Measurements from ENCODE around the gene PAK5. TPM values are rescaled to one million over a fixed set of nuclear protein-coding genes. Genes with fewer than 3 reads are reported as not detected.

PAK5 gene
- total RNA-seq, 4 donors from 2014 or later = not detected

DNA sequence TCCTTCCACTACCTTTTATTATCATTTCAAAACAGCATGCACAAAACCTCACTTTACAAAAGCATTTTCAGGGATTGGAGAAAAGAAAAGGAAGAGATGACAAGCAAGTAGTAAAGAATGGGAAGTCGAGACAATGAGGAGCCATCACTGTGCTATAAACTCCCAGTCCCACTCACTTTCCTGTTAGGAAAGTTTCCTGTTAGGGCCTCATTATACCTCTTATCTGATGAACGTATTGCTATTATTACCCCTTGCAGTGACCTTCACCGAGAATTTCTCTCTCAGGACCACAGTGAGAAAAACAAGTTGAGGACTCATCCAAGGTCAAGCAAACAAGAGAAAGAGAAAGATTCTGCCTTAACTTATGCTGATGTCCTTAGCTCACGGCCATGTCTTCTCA lies 295.7 kb downstream of the PAK5 start:
- TF ChIP-seq, protein P1, sequence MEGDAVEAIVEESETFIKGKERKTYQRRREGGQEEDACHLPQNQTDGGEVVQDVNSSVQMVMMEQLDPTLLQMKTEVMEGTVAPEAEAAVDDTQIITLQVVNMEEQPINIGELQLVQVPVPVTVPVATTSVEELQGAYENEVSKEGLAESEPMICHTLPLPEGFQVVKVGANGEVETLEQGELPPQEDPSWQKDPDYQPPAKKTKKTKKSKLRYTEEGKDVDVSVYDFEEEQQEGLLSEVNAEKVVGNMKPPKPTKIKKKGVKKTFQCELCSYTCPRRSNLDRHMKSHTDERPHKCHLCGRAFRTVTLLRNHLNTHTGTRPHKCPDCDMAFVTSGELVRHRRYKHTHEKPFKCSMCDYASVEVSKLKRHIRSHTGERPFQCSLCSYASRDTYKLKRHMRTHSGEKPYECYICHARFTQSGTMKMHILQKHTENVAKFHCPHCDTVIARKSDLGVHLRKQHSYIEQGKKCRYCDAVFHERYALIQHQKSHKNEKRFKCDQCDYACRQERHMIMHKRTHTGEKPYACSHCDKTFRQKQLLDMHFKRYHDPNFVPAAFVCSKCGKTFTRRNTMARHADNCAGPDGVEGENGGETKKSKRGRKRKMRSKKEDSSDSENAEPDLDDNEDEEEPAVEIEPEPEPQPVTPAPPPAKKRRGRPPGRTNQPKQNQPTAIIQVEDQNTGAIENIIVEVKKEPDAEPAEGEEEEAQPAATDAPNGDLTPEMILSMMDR (IDR thresholded peaks at IDR 0.05) = no peak
- no peak for TF ChIP-seq POLR2A (IDR thresholded peaks at IDR 0.05)
- no peak for TF ChIP-seq POLR2AphosphoS5 (IDR thresholded peaks at IDR 0.05)
- no peak for TF ChIP-seq EP300 (IDR thresholded peaks at IDR 0.05; ENCODE audit: low read depth)
- Histone ChIP-seq H3K4me1 (no peaks in the 10 kb centered on the region), H3K36me3 (no peaks in the 10 kb centered on the region), H3K9me3 (no peaks in the 10 kb centered on the region), H3K4me3 (no peak overlapping the region), H3K27ac (no peak overlapping the region), H3K27me3 (no peaks in the 10 kb centered on the region)
- 29 to 35% methylated on average over 4 of the region's 4 CpGs for WGBS, 2 donors (ENCODE audit: low coverage in 1 of 2)
- DNase-seq = no peak
- intact Hi-C loops (cut with DNase I; ENCODE audit: low total_unique reads) (no loop called here), in situ Hi-C loops (cut with MboI; ENCODE audit: low pct_ligation_motif_present in 1 of 4, low pct_unique_long_range_greater_than_20kb in 1 of 4, low sequenced_read_pairs in 3 of 4) (no loop called here)

- Histone ChIP-seq H3K27me3 (no peaks in the 10 kb centered on the region), H3K9me3 (no peaks in the 10 kb centered on the region), H3K4me1 (no peaks in the 10 kb centered on the region), H3K4me3 (no peak overlapping the region), H3K27ac (no peak overlapping the region), H3K36me3 (no peaks in the 10 kb centered on the region)
- no peak for DNase-seq
- 62 to 82% methylated on average over 2 of the region's 2 CpGs for WGBS, 2 donors (ENCODE audit: low coverage in 1 of 2)
- intact Hi-C loops (cut with DNase I; ENCODE audit: low total_unique reads) = no loop called here
- TF ChIP-seq, protein P1 (IDR thresholded peaks at IDR 0.05) = no peak
- TF ChIP-seq EP300 (IDR thresholded peaks at IDR 0.05; ENCODE audit: low read depth) = no peak
- in situ Hi-C loops (cut with MboI; ENCODE audit: low pct_ligation_motif_present in 1 of 4, low pct_unique_long_range_greater_than_20kb in 1 of 4, low sequenced_read_pairs in 3 of 4) = no loop called here
Observed at GRCh38 chr20:9535449-9535848, 303.4 kb downstream of the PAK5 start.

DNA sequence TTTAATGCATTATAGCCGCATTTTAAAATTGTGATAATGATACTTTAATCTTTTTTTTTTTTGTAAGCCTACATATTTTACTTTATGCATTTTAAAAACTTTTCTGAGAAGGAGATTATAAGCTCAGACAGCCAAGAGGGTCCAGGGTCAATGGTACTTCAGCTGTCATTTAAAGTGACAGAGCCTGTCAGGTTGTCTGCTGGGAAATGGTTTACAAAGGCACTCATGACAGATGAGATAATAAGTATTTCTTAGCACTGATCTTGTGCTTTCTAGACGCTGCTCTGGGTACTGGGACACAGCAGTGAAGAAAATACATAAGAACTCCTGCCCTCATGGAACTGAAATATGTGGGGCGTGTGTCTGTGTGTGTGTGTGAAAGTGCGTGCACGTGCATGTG lies 304.9 kb downstream of the PAK5 start:
- Histone ChIP-seq H3K9me3 (no peaks in the 10 kb centered on the region), H3K36me3 (no peaks in the 10 kb centered on the region), H3K27ac (no peak overlapping the region), H3K27me3 (no peaks in the 10 kb centered on the region), H3K4me3 (no peak overlapping the region), H3K4me1 (no peaks in the 10 kb centered on the region)
- TF ChIP-seq POLR2A (IDR thresholded peaks at IDR 0.05) = no peak
- no peak for TF ChIP-seq POLR2AphosphoS5 (IDR thresholded peaks at IDR 0.05)
- no peak for TF ChIP-seq EP300 (IDR thresholded peaks at IDR 0.05; ENCODE audit: low read depth)
- TF ChIP-seq, protein P1 (IDR thresholded peaks at IDR 0.05) = no peak
- intact Hi-C loops (cut with DNase I; ENCODE audit: low total_unique reads) (no loop called here), in situ Hi-C loops (cut with MboI; ENCODE audit: low pct_ligation_motif_present in 1 of 4, low pct_unique_long_range_greater_than_20kb in 1 of 4, low sequenced_read_pairs in 3 of 4) (no loop called here)
- WGBS, 2 donors (ENCODE audit: low coverage in 1 of 2) = 86 to 97% methylated on average over 3 to 5 of the region's 5 CpGs
- DNase-seq = no peak

- 53% methylated on average over 4 of the region's 4 CpGs; no CpG with 5 or more reads in 1 of the 2 donors for whole genome bisulfite sequencing, 2 donors (ENCODE audit: low coverage in 1 of 2)
- intact Hi-C loops (cut with DNase I; ENCODE audit: low total_unique reads) = no loop called here
- Histone ChIP-seq H3K36me3 (no peaks in the 10 kb centered on the region), H3K27ac (no peak overlapping the region), H3K4me3 (no peak overlapping the region), H3K4me1 (no peaks in the 10 kb centered on the region), H3K27me3 (no peaks in the 10 kb centered on the region), H3K9me3 (no peaks in the 10 kb centered on the region)
- no peak for DNase-seq
- in situ Hi-C loops (cut with MboI; ENCODE audit: low pct_ligation_motif_present in 1 of 4, low pct_unique_long_range_greater_than_20kb in 1 of 4, low sequenced_read_pairs in 3 of 4) = no loop called here
- TF ChIP-seq, protein P1 (IDR thresholded peaks at IDR 0.05) = no peak
- TF ChIP-seq EP300 (IDR thresholded peaks at IDR 0.05; ENCODE audit: low read depth) = no peak
- TF ChIP-seq POLR2A (IDR thresholded peaks at IDR 0.05) = no peak
- TF ChIP-seq POLR2AphosphoS5 (IDR thresholded peaks at IDR 0.05) = no peak
Observed at GRCh38 chr20:9532069-9532838, 306.6 kb downstream of the PAK5 start.
